ENCODE measurements around the gene HPS4.

Gene HPS4

GRCh38 chr22:26516503-26516902, 32.9 kb upstream of the HPS4 start:
- H3K4me1 ChIP-seq (ENCODE audit: control insufficient read depth, insufficient read depth, low read length): no peaks in the 10 kb centered on the region
- no peaks in the 10 kb centered on the region for H3K9me3 ChIP-seq (ENCODE audit: control insufficient read depth, insufficient read depth, low read length)
- H3K27ac ChIP-seq (ENCODE audit: low read length): no peak overlapping the region
- no peak for DNase-seq (ENCODE audit: low read depth, low spot score)
- no peak overlapping the region for H3K4me3 ChIP-seq (ENCODE audit: low read length)
- no peaks in the 10 kb centered on the region for H3K36me3 ChIP-seq (ENCODE audit: control insufficient read depth, insufficient read depth, low read length)
- no peaks in the 10 kb centered on the region for H3K27me3 ChIP-seq (ENCODE audit: control insufficient read depth, insufficient read depth, low read length)
- WGBS (ENCODE audit: insufficient coverage, insufficient read length): no CpG with 5 or more reads among the region's 1 CpG

- no peak overlapping the region for H3K4me3 ChIP-seq (ENCODE audit: low read length)
- no peaks in the 10 kb centered on the region for H3K36me3 ChIP-seq (ENCODE audit: control insufficient read depth, insufficient read depth, low read length)
- no peak overlapping the region for H3K27ac ChIP-seq (ENCODE audit: low read length)
- no peaks in the 10 kb centered on the region for H3K9me3 ChIP-seq (ENCODE audit: control insufficient read depth, insufficient read depth, low read length)
- H3K27me3 ChIP-seq (ENCODE audit: control insufficient read depth, insufficient read depth, low read length): no peaks in the 10 kb centered on the region
- no CpG with 5 or more reads among the region's 3 CpGs for WGBS (ENCODE audit: insufficient coverage, insufficient read length)
- H3K4me1 ChIP-seq (ENCODE audit: control insufficient read depth, insufficient read depth, low read length): no peaks in the 10 kb centered on the region
- no peak for DNase-seq (ENCODE audit: low read depth, low spot score)
These were observed 32.3 kb upstream of the HPS4 start for GRCh38 chr22:26515931-26516330.

- no peaks in the 10 kb centered on the region for H3K4me1 ChIP-seq (ENCODE audit: control insufficient read depth, insufficient read depth, low read length)
- no peaks in the 10 kb centered on the region for H3K9me3 ChIP-seq (ENCODE audit: control insufficient read depth, insufficient read depth, low read length)
- peaks cover 4% of the 10 kb centered on the region; the same call in 1 of the 2 replicates for H3K36me3 ChIP-seq (ENCODE audit: control insufficient read depth, insufficient read depth, low read length)
- no peak overlapping the region for H3K4me3 ChIP-seq (ENCODE audit: low read length)
- WGBS (ENCODE audit: insufficient coverage, insufficient read length): no CpG with 5 or more reads among the region's 12 CpGs
- no peak for DNase-seq (ENCODE audit: low read depth, low spot score)
- H3K27me3 ChIP-seq (ENCODE audit: control insufficient read depth, insufficient read depth, low read length): no peaks in the 10 kb centered on the region
- no peak overlapping the region for H3K27ac ChIP-seq (ENCODE audit: low read length)
These were observed 31.0 kb upstream of the HPS4 start for GRCh38 chr22:26514419-26515161.

DNA sequence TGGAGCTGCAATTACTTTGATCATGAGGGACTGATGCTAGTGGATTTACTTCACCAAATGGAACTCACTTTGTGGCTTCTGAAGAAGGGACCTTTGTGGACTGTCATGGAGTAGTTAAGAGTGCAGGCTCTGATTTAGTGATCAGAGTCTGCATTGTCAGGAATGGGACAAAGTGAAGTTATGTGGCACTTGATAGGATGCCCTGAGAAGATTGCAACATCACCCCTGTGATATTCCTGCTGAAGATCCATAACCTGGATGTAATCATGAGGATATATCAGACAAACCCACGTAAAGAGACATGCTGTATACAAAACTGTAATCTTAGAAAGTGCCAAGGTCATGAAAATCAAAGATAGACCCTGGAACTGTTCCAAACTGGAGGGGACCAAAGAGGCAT, 30.3 kb upstream of the HPS4 start:
- no peak for DNase-seq (ENCODE audit: low read depth, low spot score)
- Histone ChIP-seq H3K36me3 (ENCODE audit: control insufficient read depth, insufficient read depth, low read length) (peaks cover 11% of the 10 kb centered on the region; the same call in 1 of the 2 replicates), H3K9me3 (ENCODE audit: control insufficient read depth, insufficient read depth, low read length) (no peaks in the 10 kb centered on the region), H3K27ac (ENCODE audit: low read length) (no peak overlapping the region), H3K27me3 (ENCODE audit: control insufficient read depth, insufficient read depth, low read length) (no peaks in the 10 kb centered on the region), H3K4me1 (ENCODE audit: control insufficient read depth, insufficient read depth, low read length) (no peaks in the 10 kb centered on the region), H3K4me3 (ENCODE audit: low read length) (no peak overlapping the region)
- no CpG with 5 or more reads among the region's 1 CpG for WGBS (ENCODE audit: insufficient coverage, insufficient read length)

- Histone ChIP-seq H3K9me3 (ENCODE audit: control insufficient read depth, insufficient read depth, low read length) (no peaks in the 10 kb centered on the region), H3K4me1 (ENCODE audit: control insufficient read depth, insufficient read depth, low read length) (no peaks in the 10 kb centered on the region), H3K4me3 (ENCODE audit: low read length) (peak within 1 kb of the TSS; percentile 92), H3K27me3 (ENCODE audit: control insufficient read depth, insufficient read depth, low read length) (no peaks in the 10 kb centered on the region), H3K36me3 (ENCODE audit: control insufficient read depth, insufficient read depth, low read length) (peaks cover 15% of the 10 kb centered on the region; the same call in 1 of the 2 replicates), H3K27ac (ENCODE audit: low read length) (no peak within 1 kb of the TSS)
- no CpG with 5 or more reads among the region's 40 CpGs for WGBS (ENCODE audit: insufficient coverage, insufficient read length)
- peak; percentile 87 for DNase-seq (ENCODE audit: low read depth, low spot score)
These were observed 28.7 kb upstream of the HPS4 start, which contains the start of gene TFIP11 for GRCh38 chr22:26512149-26512793. TSS of gene TFIP11 (minus strand) at chr22:26512473. CDS start at chr22:26510272, 2,201 bp downstream.

DNA sequence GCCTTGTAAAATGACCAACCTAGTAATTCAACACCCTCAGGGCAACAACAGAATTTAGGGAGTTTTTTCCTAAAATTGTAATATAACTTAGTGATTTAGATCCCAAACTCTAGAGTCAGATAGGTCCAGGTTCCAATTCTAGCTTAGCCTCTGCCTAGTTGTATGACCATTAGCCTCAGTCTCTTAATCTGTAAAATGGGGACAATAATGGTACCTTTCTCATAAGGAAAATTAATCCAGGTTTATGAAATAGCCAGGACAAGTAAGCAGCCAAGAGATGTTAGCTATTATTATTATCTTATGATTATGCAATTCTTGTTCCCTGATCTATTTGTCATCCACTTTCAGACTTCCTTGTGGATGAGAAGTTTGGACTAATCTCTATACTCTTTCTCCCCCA, 24.6 kb upstream of the HPS4 start:
- no peaks in the 10 kb centered on the region for H3K9me3 ChIP-seq (ENCODE audit: control insufficient read depth, insufficient read depth, low read length)

GRCh38 chr22:26503758-26504157, 20.2 kb upstream of the HPS4 start:
- Histone ChIP-seq H3K4me3 (ENCODE audit: low read length) (no peak overlapping the region), H3K27ac (ENCODE audit: low read length) (no peak overlapping the region), H3K9me3 (ENCODE audit: control insufficient read depth, insufficient read depth, low read length) (no peaks in the 10 kb centered on the region), H3K27me3 (ENCODE audit: control insufficient read depth, insufficient read depth, low read length) (no peaks in the 10 kb centered on the region), H3K4me1 (ENCODE audit: control insufficient read depth, insufficient read depth, low read length) (0 out of 2 replicates have a peak, but pooled peaks cover 2% of the 10 kb centered on the region), H3K36me3 (ENCODE audit: control insufficient read depth, insufficient read depth, low read length) (peaks cover 25% of the 10 kb centered on the region)
- no peak for DNase-seq (ENCODE audit: low read depth, low spot score)
- no CpG with 5 or more reads among the region's 1 CpG for WGBS (ENCODE audit: insufficient coverage, insufficient read length)

More for the DNA sequence above, 24.6 kb upstream of the HPS4 start:
- Histone ChIP-seq H3K4me3 (ENCODE audit: low read length) (no peak overlapping the region), H3K27me3 (ENCODE audit: control insufficient read depth, insufficient read depth, low read length) (no peaks in the 10 kb centered on the region), H3K4me1 (ENCODE audit: control insufficient read depth, insufficient read depth, low read length) (0 out of 2 replicates have a peak, but pooled peaks cover 2% of the 10 kb centered on the region), H3K36me3 (ENCODE audit: control insufficient read depth, insufficient read depth, low read length) (peaks cover 27% of the 10 kb centered on the region), H3K27ac (ENCODE audit: low read length) (no peak overlapping the region)
- DNase-seq (ENCODE audit: low read depth, low spot score): no peak

DNA sequence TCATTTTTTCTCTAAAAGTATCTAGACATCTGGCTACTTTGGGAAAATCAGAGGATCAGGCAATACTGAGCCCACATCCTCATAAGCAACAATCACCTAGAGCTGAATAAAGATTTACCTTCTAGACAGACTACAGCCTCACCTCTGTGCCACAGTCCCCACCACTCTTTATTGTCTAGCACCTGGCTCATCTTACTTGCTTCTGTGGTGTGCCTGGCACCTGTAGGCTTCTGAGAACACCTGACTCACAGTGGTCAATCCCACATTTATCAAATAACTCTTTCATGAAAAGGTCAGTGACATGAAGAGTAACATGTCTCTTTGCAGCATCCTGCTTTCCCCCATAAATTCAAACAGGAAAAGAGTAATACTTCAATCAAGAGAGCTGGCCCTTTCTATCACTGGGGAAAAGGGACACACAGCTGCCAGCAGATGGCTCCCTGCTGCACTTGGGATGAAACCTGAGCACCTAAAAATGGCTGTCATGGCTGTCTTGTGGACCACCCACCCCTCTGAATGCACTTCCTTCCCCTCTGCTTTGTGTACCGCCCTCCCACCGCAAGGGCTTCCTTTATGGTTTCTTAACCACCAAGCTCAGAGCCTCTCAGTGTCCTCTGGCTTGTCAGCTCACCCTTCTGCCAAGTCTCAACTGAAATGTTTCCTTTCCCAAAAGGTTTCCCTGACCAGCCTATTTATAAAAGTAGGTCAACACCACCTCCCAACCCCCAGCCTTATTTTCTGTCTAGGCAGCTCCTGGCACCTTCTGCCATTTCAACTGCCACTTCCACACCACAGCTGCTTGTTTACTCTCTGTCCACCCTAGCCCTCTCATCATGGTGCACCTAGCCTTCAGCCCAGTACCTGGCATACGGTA, 19.3 kb upstream of the HPS4 start:
- no peak overlapping the region for H3K4me3 ChIP-seq (ENCODE audit: low read length)
- H3K9me3 ChIP-seq (ENCODE audit: control insufficient read depth, insufficient read depth, low read length): no peaks in the 10 kb centered on the region
- H3K27me3 ChIP-seq (ENCODE audit: control insufficient read depth, insufficient read depth, low read length): no peaks in the 10 kb centered on the region
- H3K4me1 ChIP-seq (ENCODE audit: control insufficient read depth, insufficient read depth, low read length): 0 out of 2 replicates have a peak, but pooled peaks cover 2% of the 10 kb centered on the region
- H3K27ac ChIP-seq (ENCODE audit: low read length): no peak overlapping the region
- WGBS (ENCODE audit: insufficient coverage, insufficient read length): no CpG with 5 or more reads among the region's 3 CpGs
- peaks cover 24% of the 10 kb centered on the region for H3K36me3 ChIP-seq (ENCODE audit: control insufficient read depth, insufficient read depth, low read length)
- DNase-seq (ENCODE audit: low read depth, low spot score): peak; percentile 68

GRCh38 chr22:26501996-26502395, 18.4 kb upstream of the HPS4 start:
- 0 out of 2 replicates have a peak, but pooled peaks cover 2% of the 10 kb centered on the region for H3K4me1 ChIP-seq (ENCODE audit: control insufficient read depth, insufficient read depth, low read length)
- no peak overlapping the region for H3K27ac ChIP-seq (ENCODE audit: low read length)
- H3K36me3 ChIP-seq (ENCODE audit: control insufficient read depth, insufficient read depth, low read length): peaks cover 22% of the 10 kb centered on the region

GRCh38 chr22:26499188-26499703, 15.7 kb upstream of the HPS4 start:
- Histone ChIP-seq H3K27me3 (ENCODE audit: control insufficient read depth, insufficient read depth, low read length) (no peaks in the 10 kb centered on the region), H3K36me3 (ENCODE audit: control insufficient read depth, insufficient read depth, low read length) (peaks cover 30% of the 10 kb centered on the region), H3K4me1 (ENCODE audit: control insufficient read depth, insufficient read depth, low read length) (0 out of 2 replicates have a peak, but pooled peaks cover 2% of the 10 kb centered on the region), H3K4me3 (ENCODE audit: low read length) (no peak overlapping the region), H3K9me3 (ENCODE audit: control insufficient read depth, insufficient read depth, low read length) (no peaks in the 10 kb centered on the region), H3K27ac (ENCODE audit: low read length) (no peak overlapping the region)
- no peak for DNase-seq (ENCODE audit: low read depth, low spot score)
- WGBS (ENCODE audit: insufficient coverage, insufficient read length): no CpG with 5 or more reads among the region's 25 CpGs

More at GRCh38 chr22:26501996-26502395, 18.4 kb upstream of the HPS4 start:
- Histone ChIP-seq H3K9me3 (ENCODE audit: control insufficient read depth, insufficient read depth, low read length) (no peaks in the 10 kb centered on the region), H3K27me3 (ENCODE audit: control insufficient read depth, insufficient read depth, low read length) (no peaks in the 10 kb centered on the region), H3K4me3 (ENCODE audit: low read length) (no peak overlapping the region)
- WGBS (ENCODE audit: insufficient coverage, insufficient read length): no CpG with 5 or more reads among the region's 2 CpGs
- no peak for DNase-seq (ENCODE audit: low read depth, low spot score)

Measured in iPS DF 6.9 (cell line).